Measurements from ENCODE around the gene FMN1. TPM values are rescaled to one million over a fixed set of nuclear protein-coding genes. Genes with fewer than 3 reads are reported as not detected.

FMN1 gene
- total RNA-seq, 2 donors from 2014 or later: 1.1 to 4.5 TPM

DNA sequence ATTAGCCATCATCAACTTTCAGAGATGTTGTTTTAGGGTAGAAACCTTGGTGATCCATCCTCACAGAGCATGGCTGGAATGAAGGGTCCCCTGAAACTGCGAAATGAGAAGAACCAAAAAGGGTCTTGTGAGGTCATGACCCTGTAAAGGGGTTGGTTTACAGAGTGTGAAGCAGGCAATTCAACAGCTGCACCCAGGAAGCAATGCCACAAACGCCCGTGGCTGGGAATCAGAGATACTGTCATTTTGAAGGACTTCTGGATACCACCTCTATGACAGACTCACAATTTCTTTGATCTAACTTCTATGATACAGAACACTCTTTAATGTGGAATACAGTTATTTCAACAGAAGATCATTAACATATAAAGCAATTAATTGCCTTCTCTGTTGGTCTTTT is 397.7 kb downstream of the FMN1 start:
- no peak overlapping the region for H3K27ac Mint-ChIP-seq
- H3K36me3 Mint-ChIP-seq: no peaks in the 10 kb centered on the region
- no peaks in the 10 kb centered on the region for H3K9me3 Mint-ChIP-seq
- ATAC-seq (no peak), DNase-seq (ENCODE audit: low spot score in 2 of 2) (no peak)

DNA sequence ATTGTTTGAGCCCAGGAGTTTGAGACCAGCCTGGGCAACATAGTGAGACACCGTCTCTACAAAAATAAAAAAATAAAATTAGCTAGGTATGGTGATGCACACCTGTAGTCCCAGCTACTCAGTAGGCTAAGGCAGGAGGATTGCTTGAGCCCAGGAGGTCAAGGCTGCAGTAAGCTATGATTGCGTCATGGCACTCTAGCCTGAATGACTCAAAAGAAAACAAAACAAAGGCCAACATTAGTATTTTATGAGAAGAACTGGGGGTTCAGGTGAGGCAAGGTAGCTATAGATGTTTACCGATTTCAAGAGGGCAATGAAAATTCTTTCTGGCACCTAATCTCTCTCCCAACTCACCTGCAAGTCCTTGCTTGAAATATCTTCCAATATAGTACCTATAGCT is 399.5 kb downstream of the FMN1 start:
- H3K36me3 Mint-ChIP-seq: no peaks in the 10 kb centered on the region
- no peak for ATAC-seq
- no peak for DNase-seq (ENCODE audit: low spot score in 2 of 2)
- H3K27ac Mint-ChIP-seq: no peak overlapping the region
- H3K9me3 Mint-ChIP-seq: no peaks in the 10 kb centered on the region

DNA sequence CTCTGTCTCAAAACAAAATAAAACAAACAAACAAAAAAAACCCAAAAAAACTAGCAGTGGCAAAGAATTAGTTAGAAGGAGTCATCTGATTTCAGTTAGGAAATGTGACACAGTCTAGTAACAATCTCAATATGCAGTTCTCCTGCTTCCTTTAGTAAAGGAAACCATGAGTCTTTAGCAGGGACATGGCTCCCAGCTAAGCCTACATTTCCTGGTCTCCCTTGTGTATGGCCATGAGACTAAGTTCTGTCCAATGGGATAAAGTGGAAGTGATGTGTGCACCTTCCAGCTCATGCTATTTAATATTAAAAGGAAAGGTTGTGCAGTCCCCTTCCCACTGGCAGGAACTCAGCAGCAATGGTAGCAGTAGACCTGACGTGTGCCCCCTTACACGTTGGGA is 402.1 kb downstream of the FMN1 start:
- Mint-ChIP-seq H3K36me3 (no peaks in the 10 kb centered on the region), H3K27ac (no peak overlapping the region), H3K9me3 (no peaks in the 10 kb centered on the region)
- DNase-seq (ENCODE audit: low spot score in 2 of 2) (no peak), ATAC-seq (no peak)

DNA sequence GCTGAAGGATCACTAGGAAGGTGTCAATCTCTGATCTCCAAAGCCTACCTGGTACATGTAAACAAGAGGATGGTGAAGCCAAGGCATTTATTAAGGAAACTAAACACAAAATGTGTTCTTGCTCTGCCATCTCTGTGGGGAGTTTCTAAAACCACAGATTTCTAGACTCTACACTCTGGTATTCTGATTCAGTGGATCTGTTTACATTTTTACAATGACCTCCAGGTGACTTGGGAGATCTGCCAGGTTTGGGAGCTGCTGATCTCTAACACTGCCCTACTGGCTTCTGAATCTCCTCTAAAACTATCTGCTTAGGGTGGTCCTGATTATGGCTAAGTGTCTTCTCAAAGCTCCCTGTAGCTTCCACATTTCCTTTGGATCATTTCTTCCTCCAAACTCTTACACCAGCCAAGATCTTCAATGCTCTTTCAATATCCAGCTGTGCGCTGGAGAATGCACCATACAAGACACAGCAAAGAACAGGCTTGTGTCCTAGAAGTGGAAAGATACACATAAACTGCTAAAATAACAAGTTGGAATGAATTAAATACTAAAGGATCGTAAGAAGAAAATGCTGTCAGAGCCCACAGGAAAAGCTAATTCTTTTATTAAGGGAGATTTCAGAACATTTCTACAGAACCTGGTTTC is 404.0 kb downstream of the FMN1 start:
- DNase-seq (ENCODE audit: low spot score in 2 of 2) (no peak), ATAC-seq (no peak)
- Mint-ChIP-seq H3K36me3 (no peaks in the 10 kb centered on the region), H3K27ac (no peak overlapping the region), H3K9me3 (no peaks in the 10 kb centered on the region)

DNA sequence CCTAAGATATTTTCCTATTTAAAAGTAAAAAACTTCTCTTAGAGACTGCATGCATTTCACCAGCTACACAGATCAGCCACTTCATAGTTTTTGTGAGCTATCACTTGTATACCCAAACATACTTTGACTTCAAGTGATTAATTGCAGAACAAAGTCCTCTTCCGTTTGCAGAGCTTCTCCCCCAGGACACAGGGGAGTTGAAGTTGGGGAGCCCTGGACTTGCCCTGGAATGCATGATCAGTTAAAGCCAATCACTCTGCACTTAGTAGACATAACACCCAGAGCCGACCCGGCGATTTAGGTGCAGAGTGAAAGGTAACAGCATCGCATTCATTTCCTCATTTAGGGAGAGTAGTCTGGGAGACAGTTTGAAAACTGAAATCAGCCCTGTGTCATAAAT is 406.6 kb downstream of the FMN1 start:
- no peaks in the 10 kb centered on the region for H3K36me3 Mint-ChIP-seq

DNA sequence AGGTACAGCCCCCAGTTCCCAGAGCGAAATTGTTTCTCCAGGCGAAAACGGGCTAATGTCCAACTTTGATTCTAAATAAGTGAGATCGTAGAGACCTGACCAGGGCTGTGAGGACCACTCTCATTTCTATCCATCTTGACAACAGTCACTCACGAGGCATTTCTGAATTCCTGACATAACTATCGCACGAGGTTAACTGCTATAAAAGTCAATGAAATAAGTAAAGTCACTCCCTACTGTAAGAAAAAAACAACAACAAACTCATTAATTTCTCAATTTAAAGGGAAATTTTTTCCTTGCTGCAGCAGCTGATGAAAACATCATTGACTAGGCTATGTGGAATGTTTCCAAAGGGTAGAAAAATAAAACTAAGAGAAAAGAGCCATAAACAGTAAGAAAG is 407.6 kb downstream of the FMN1 start:
- no peak overlapping the region for H3K27ac Mint-ChIP-seq
- peaks cover 0 to 1% of the 10 kb centered on the region in 2 donors for H3K9me3 Mint-ChIP-seq
- ATAC-seq (no peak), DNase-seq (ENCODE audit: low spot score in 2 of 2) (no peak)
- H3K36me3 Mint-ChIP-seq: peaks cover 0 to 2% of the 10 kb centered on the region in 2 donors

More for the DNA sequence above, 406.6 kb downstream of the FMN1 start:
- H3K9me3 Mint-ChIP-seq: no peaks in the 10 kb centered on the region
- no peak overlapping the region for H3K27ac Mint-ChIP-seq
- ATAC-seq (no peak), DNase-seq (ENCODE audit: low spot score in 2 of 2) (no peak)

DNA sequence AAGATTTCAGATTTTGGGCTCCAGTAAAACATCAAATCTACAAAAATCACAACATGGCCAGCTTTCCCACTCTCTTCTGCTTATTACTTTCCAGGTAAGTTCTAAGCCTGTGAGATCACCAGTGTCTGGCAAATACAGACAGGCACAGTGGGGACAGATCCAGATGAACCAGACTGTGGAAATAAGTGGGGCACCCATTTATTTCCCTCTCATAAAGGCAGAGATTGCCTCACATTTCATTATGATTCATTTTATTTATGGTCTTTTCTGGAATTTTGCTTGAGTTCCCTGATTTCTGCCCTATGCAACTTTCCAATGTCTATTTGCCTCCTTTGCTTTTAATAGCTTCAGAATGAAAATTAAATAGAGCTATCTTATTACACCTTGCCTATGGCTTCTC is 409.9 kb downstream of the FMN1 start:
- DNase-seq (ENCODE audit: low spot score in 2 of 2) (no peak), ATAC-seq (no peak)
- H3K27ac Mint-ChIP-seq: no peak overlapping the region
- peaks cover 0 to 4% of the 10 kb centered on the region in 2 donors for H3K9me3 Mint-ChIP-seq
- H3K36me3 Mint-ChIP-seq: peaks cover 0 to 4% of the 10 kb centered on the region in 2 donors

DNA sequence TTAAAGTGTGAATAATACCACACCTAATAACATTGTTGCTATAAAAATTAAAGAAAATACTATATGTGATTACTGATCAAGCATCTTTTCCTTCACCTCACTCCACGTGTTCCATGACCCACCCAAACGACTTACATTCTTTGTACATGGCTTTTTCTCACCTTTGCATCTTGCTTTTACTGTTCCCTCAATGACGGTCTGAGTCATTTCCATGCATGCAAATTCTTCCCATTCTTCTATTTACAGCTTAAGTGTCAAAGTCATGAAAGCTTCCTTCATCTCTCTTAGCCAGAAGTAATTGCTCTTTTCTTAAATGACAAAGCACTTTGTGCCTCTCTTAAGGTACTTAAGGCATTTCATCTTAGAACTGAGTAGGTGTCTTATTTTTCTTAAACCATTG is 412.7 kb downstream of the FMN1 start:
- H3K9me3 Mint-ChIP-seq: peaks cover 0 to 4% of the 10 kb centered on the region in 2 donors
- no peak overlapping the region for H3K27ac Mint-ChIP-seq
- ATAC-seq (no peak), DNase-seq (ENCODE audit: low spot score in 2 of 2) (no peak)
- H3K36me3 Mint-ChIP-seq: peaks cover 0 to 4% of the 10 kb centered on the region in 2 donors

DNA sequence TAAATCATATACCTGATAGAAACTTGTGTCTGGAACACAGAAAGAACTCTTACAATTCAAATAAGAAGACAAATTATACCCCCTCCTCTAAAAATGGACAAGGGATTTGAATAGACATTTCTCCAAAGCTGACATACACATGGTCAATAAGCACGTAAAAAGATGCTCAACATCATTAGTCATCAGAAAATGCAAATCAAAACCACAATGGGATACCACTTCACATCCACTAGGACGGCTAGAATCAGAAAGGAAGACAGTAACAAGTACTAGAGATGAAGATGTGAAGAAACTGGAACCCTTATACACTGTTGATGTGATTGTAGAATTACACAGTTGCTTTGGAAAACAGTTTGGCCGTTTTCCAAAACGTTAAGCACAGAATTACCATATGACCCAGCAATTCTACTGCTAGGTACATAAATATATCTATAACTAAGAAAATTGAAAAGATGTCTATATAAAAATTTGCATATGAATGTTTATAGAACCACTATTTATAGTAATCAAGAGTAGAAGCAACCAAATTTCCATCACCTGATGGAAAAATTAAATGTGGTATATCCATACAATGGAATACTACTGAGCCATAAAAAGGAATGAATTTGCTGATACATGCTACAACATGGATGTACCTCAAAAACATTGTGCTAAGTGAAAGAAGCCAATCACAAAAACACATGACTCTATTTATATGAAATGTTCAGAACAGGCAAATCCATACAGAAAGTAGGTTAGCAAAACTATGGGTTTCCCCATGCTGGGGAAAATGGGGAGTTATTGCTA is 415.9 kb downstream of the FMN1 start:
- Mint-ChIP-seq H3K27ac (no peak overlapping the region), H3K36me3 (peaks cover 0 to 15% of the 10 kb centered on the region in 2 donors), H3K9me3 (peaks cover 0 to 4% of the 10 kb centered on the region in 2 donors)
- no peak for ATAC-seq
- no peak for DNase-seq (ENCODE audit: low spot score in 2 of 2)

DNA sequence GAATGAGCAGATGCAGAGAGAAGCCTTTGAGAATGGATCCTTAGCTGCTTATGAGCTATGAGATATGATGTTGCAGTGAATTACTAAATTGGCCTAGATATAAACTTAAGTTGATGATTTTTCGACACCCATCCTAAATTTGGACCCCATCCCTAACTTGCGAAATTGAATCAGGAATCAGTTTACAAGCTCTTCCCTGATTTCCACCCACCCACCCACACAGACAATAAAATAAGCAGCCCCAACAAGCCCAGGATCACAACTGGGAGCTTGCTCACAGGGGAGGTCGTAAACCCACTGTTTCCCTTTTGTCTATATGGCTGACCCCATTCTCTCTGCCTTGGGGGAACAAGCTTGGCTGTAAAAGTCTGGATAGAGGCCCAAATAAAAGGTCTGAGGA is 419.4 kb downstream of the FMN1 start:
- Mint-ChIP-seq H3K9me3 (no peaks in the 10 kb centered on the region), H3K27ac (no peak overlapping the region), H3K36me3 (peaks cover 0 to 16% of the 10 kb centered on the region in 2 donors)
- DNase-seq (ENCODE audit: low spot score in 2 of 2) (no peak), ATAC-seq (no peak)

DNA sequence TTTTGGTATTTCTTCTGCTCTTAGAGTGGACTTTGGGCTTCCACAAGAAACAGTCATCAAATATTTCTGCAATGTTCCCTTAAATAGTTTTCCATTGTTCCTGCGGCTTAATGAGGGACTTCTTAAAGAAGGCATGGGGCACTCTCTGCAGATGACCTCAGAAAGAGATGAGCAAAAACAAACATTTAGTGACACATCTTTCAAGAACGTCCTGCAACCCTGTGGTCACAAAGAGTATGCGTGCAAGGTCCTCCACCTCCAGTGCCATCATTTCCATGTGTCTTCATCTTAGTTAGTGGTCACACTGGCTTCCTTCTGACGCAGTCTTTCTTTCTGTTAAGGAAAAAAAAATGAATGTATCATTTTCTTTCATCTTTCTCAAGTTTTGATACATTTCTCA is 420.5 kb downstream of the FMN1 start:
- ATAC-seq: no peak
- H3K9me3 Mint-ChIP-seq: no peaks in the 10 kb centered on the region
- no peak overlapping the region for H3K27ac Mint-ChIP-seq
- H3K36me3 Mint-ChIP-seq: peaks cover 0 to 16% of the 10 kb centered on the region in 2 donors
- no peak for DNase-seq (ENCODE audit: low spot score in 2 of 2)

DNA sequence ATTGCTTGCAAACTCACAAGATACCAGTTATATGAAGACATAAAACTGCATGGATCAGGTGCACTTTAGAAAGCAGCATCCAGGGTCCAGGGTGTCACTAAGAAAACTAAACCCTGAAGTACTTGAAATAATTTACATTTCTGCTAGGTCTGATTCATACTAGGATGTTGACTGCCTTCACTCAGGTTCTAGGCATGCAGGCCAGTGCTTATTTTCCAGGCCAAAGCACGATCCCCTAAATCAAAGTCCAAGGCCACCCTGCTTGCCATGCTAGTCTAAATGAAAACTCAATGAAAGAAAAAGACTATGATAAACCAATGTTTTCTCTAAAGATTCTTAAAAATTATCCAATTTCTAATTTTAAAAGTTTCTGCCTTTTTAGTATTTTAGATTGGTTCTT is 427.3 kb downstream of the FMN1 start:
- H3K27ac Mint-ChIP-seq: no peak overlapping the region
- no peak for ATAC-seq
- H3K36me3 Mint-ChIP-seq: no peaks in the 10 kb centered on the region
- no peaks in the 10 kb centered on the region for H3K9me3 Mint-ChIP-seq
- no peak for DNase-seq (ENCODE audit: low spot score in 2 of 2)

DNA sequence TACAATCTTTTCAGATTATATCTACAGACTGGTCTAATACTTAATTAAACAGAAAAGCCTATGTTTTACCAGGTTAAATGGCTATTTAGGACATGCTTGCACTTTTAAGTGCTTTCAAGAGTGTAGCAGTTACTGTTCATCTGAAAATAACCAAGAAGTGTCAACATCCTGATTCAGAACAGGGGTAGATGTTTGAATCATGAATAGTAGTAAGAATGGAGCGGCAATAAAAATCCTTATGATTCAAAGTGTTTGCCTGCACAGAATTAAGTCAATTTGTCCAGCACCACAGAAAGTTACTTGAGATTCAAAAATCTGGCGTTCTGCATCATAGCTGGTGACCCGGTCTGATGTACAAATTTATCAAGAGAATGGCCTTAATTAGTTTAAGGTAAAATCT is 428.4 kb downstream of the FMN1 start:
- no peak overlapping the region for H3K27ac Mint-ChIP-seq
- no peaks in the 10 kb centered on the region for H3K36me3 Mint-ChIP-seq
- no peak for ATAC-seq
- no peak for DNase-seq (ENCODE audit: low spot score in 2 of 2)
- H3K9me3 Mint-ChIP-seq: no peaks in the 10 kb centered on the region

DNA sequence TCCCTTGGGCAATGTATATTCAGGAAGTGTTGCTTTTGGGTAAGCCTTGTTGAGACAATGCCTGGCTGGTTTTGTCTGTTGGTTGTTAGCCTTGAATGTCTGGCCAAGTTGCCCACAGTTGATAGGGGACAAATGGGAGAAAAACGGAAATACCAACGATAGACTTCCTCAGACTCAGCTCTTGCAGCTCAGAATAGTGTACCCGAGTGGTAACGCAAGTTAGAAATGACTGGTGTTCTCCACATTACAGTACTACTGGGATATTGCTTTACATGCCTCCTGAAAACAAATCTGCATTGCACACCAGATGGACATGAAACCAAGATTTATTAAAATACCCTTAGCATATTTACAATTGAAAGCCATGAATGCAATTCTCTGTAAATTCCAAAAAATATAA is 429.3 kb downstream of the FMN1 start:
- ATAC-seq: no peak
- no peaks in the 10 kb centered on the region for H3K36me3 Mint-ChIP-seq
- no peaks in the 10 kb centered on the region for H3K9me3 Mint-ChIP-seq
- no peak overlapping the region for H3K27ac Mint-ChIP-seq
- DNase-seq (ENCODE audit: low spot score in 2 of 2): no peak

DNA sequence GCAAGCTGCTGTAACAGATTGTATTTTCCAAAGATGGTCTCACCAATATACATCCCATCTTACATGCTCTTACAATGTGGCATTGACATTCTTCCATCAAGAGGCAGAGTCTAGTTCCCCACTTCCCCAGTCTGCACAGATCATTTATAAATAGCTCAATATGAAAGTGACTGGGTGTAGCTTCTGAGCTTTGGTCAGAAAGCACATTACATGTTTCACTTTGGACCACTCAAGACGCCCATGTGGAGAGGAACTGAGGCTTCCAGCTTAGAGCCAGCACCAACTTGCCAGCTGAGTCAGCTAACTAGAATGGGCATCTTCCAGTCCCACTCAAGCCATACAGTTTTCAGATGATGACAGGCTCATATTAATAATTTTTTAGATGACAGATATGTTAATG is 431.2 kb downstream of the FMN1 start:
- no peak overlapping the region for H3K27ac Mint-ChIP-seq
- no peak for ATAC-seq
- no peaks in the 10 kb centered on the region for H3K9me3 Mint-ChIP-seq
- no peaks in the 10 kb centered on the region for H3K36me3 Mint-ChIP-seq
- no peak for DNase-seq (ENCODE audit: low spot score in 2 of 2)

DNA sequence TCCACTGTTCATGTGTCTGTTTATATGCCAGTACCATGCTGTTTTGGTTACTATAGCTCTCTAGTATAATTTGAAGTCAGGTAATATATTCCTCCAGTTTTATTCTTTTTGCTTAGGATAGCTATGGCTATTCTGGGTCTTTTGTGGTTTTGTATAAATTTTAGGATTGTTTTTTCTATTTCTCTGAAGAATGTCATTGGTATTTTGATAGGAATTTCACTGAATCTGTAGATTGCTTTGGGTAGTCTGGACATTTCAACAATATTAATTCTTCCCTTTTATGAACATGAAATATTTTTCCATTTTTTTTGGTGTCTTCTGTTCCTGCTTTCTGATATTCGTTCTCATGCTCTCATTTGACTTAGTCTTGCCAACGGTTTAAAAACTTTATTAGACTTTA is 437.1 kb downstream of the FMN1 start:
- no peaks in the 10 kb centered on the region for H3K36me3 Mint-ChIP-seq
- H3K27ac Mint-ChIP-seq: no peak overlapping the region
- DNase-seq (ENCODE audit: low spot score in 2 of 2) (no peak), ATAC-seq (no peak)
- no peaks in the 10 kb centered on the region for H3K9me3 Mint-ChIP-seq

DNA sequence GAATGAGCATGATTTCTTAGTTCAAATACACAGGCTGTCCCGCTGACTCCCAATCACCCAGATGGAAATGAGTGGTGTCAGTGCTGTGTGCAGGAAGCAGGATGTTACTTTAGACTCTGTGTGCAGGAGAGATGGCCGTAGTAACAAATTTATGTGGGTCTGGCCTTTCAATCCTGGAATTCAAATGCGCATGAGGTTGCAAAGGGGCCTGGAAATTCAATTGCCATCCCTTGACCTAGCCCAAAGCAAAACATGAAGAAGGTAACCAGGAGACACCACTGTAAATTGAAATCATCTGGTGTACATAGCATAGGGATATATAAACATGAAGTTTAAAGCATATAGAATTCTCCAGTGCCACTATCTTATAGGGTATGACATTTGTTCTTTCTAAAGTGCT is 443.5 kb downstream of the FMN1 start:
- ATAC-seq (no peak), DNase-seq (ENCODE audit: low spot score in 2 of 2) (no peak)
- Mint-ChIP-seq H3K36me3 (no peaks in the 10 kb centered on the region), H3K27ac (no peak overlapping the region), H3K9me3 (no peaks in the 10 kb centered on the region)

DNA sequence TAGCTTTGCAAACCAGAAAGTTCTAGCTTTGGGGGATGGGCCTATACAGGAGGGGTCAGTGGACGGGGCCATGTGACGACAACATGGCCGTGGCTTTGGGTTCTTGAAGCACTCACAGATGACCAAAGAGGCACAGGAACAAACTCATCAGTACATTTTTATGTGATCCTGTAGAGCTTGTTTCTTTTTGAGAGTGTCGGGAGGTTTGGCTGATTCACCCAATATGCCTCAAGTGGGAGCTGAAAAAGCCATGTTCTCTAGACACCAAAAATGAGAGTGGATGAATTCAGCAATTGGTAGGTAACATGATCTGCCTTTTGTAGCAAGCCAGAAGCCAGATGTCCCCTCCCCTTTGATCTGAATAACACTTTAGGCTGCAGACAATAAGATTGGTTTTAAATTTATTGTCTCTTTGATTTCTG is 446.6 kb downstream of the FMN1 start:
- ATAC-seq (no peak), DNase-seq (ENCODE audit: low spot score in 2 of 2) (no peak)
- Mint-ChIP-seq H3K9me3 (no peaks in the 10 kb centered on the region), H3K27ac (no peak overlapping the region), H3K36me3 (no peaks in the 10 kb centered on the region)

Data from activated naive CD4-positive, alpha-beta T cell treated with anti-CD3 and anti-CD28 coated beads, Interleukin-2, amount 50 U/mL, for 72 hours (primary cell).